Naive thymus-derived CD4-positive, alpha-beta T cell (primary cell): ENCODE results near the gene EMID1. TPM values are rescaled to one million over a fixed set of nuclear protein-coding genes. Genes with fewer than 3 reads are reported as not detected.

Experiments
- ATAC-seq: fragments of 150-1000 bp; cut with Tn5 transposase; 2 replicates; pipeline ENCODE4 v1.10.0; 2021; ENCODE audit warnings: mild to moderate bottlenecking, moderate library complexity
- CTCF ChIA-PET: fragments of 350-600 bp; sonication (Branson Sonifier 250); formaldehyde crosslinking; loops from one replicate; lab custom pipeline; 2021; ENCODE audit warnings: antibody characterized with exemption; lab: Charles Lee
- POLR2A ChIA-PET: fragments of 350-600 bp; sonication (Branson Sonifier 250); formaldehyde crosslinking; loops from one replicate; lab custom pipeline; 2021; ENCODE audit warnings: antibody characterized with exemption, inconsistent platforms; lab: Charles Lee
- DNase-seq, 9 donors: peaks; one replicate each; pipeline versions ENCODE4 v3.0.0 to v3.0.0-alpha.2; 2020 to 2022; ENCODE audit warnings: mixed read lengths in 1 of 9
- H3K27ac ChIP-seq: one replicate; pipeline ENCODE4 v1.7.0; 2013; ENCODE audit warnings: mild to moderate bottlenecking, low read depth, low read length, moderate library complexity
- H3K27me3 ChIP-seq, 2 donors: one replicate each; pipeline ENCODE4 v1.7.0; 2013; ENCODE audit warnings: low read length in 2 of 2, mild to moderate bottlenecking in 2 of 2, moderate library complexity in 2 of 2; ENCODE audit not compliant: control insufficient read depth in 2 of 2, insufficient read depth in 2 of 2
- H3K36me3 ChIP-seq, 3 experiments: 1 replicate in 2 of 3; 2 replicates in 1 of 3; pipeline ENCODE4 v1.7.0; 2013; ENCODE audit warnings: low read length in 3 of 3, mild to moderate bottlenecking in 3 of 3, moderate library complexity in 1 of 3; ENCODE audit not compliant: insufficient read depth in 3 of 3, control insufficient read depth in 2 of 3
- H3K4me1 ChIP-seq, 2 donors: one replicate each; pipeline ENCODE4 v1.7.0; 2013; ENCODE audit warnings: low read length in 2 of 2, mild to moderate bottlenecking in 2 of 2, moderate library complexity in 1 of 2; ENCODE audit not compliant: control insufficient read depth in 2 of 2, insufficient read depth in 2 of 2
- H3K4me3 ChIP-seq: 2 replicates; pipeline ENCODE4 v1.7.0; 2013; ENCODE audit warnings: mild to moderate bottlenecking, low read length
- H3K9me3 ChIP-seq, 3 experiments: 1 replicate in 2 of 3; 2 replicates in 1 of 3; pipeline ENCODE4 v1.7.0; 2013; ENCODE audit warnings: low read length in 3 of 3; ENCODE audit not compliant: control insufficient read depth in 2 of 3
- H3K27ac Mint-ChIP-seq, 9 donors: one replicate each; pipeline ENCODE4 v1.8.0; 2020 to 2022; ENCODE audit warnings: mixed read lengths in 9 of 9, mild to moderate bottlenecking in 8 of 9, moderate library complexity in 5 of 9, inconsistent platforms in 2 of 9
- H3K27me3 Mint-ChIP-seq, 5 donors: one replicate each; pipeline ENCODE4 v1.8.0; 2021 to 2022; ENCODE audit warnings: mixed read lengths in 5 of 5, mild to moderate bottlenecking in 1 of 5
- H3K36me3 Mint-ChIP-seq, 5 donors: one replicate each; pipeline ENCODE4 v1.8.0; 2020 to 2022; ENCODE audit warnings: mixed read lengths in 5 of 5, mild to moderate bottlenecking in 3 of 5, inconsistent platforms in 1 of 5
- H3K4me1 Mint-ChIP-seq, 7 donors: one replicate each; pipeline ENCODE4 v1.8.0; 2020 to 2022; ENCODE audit warnings: mixed read lengths in 7 of 7, mild to moderate bottlenecking in 3 of 7, inconsistent platforms in 1 of 7
- H3K4me3 Mint-ChIP-seq, 10 donors: one replicate each; pipeline ENCODE4 v1.8.0; 2020 to 2022; ENCODE audit warnings: mild to moderate bottlenecking in 10 of 10, mixed read lengths in 10 of 10, moderate library complexity in 6 of 10, inconsistent platforms in 2 of 10
- H3K9me3 Mint-ChIP-seq, 11 donors: one replicate each; pipeline ENCODE4 v1.8.0; 2020 to 2022; ENCODE audit warnings: mixed read lengths in 11 of 11, mild to moderate bottlenecking in 4 of 11, inconsistent platforms in 1 of 11, moderate library complexity in 1 of 11
- intact Hi-C, 2 donors: fragments of 100-400 bp; cut with micrococcal nuclease; formaldehyde crosslinking; loops; one replicate each; pipeline ENCODE4 v1.15.1; 2023
- polyA plus RNA-seq, 2 donors: library from polyadenylated mRNA; unstranded; fragments of 300-500 nt; fragmentation: Illumina TruSeq; gene quantifications; one replicate each; pipeline ENCODE4 v1.2.3, GENCODE V29; 2021
- total RNA-seq, 6 experiments: library from RNA in 5 of 6; stranded (reverse) in 5 of 6; gene quantifications; 1 replicate in 5 of 6; 2 replicates in 1 of 6; pipeline ENCODE4 v1.2.3 and lab custom pipeline; 2021 to 2026

The EMID1 gene
- total and polyA plus RNA-seq, 7 experiments from 2014 or later, result 1.2 to 2.0 TPM; not detected in 5

- intact Hi-C loops, result no loop called here
- peaks cover 0 to 4% (median 0%) of the 10 kb centered on the region in 11 donors for H3K9me3 Mint-ChIP-seq
- H3K27ac Mint-ChIP-seq, result no peak overlapping the region
- Histone ChIP-seq H3K4me3 (no peak overlapping the region), H3K36me3 (no peaks in the 10 kb centered on the region), H3K4me1 (no peaks in the 10 kb centered on the region), H3K9me3 (no peaks in the 10 kb centered on the region), H3K27ac (no peak overlapping the region), H3K27me3 (no peaks in the 10 kb centered on the region)
- no peak for DNase-seq
- peaks cover 0 to 3% (median 0%) of the 10 kb centered on the region in 5 donors for H3K36me3 Mint-ChIP-seq
- ChIA-PET CTCF (no interaction called here), POLR2A (no interaction called here)
- H3K27me3 Mint-ChIP-seq, result peaks cover 0 to 18% (median 3%) of the 10 kb centered on the region in 5 donors
- ATAC-seq, result no peak
- no peaks in the 10 kb centered on the region for H3K4me1 Mint-ChIP-seq
- H3K4me3 Mint-ChIP-seq, result no peak overlapping the region
Observed at GRCh38 chr22:29193021-29193420, 12.7 kb upstream of the EMID1 start.

DNA sequence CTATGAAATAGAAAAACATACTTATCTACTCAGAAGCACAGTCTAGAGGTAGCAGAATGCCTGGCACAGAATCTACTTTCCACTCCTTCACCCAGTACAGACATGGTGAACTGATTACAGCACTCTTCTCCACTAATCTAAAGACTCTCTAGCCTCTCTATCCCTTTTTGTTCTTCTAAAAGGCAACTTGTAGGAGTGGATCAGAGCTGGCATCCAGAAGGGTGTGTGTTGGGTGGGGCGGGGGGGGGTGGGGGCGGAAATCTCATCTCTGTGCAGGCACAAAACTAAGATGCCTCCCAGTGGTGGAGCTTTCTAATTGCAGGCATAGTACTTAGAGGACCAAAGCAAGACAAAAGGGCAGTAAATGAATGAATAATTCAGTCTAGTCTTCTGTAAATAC, 11.5 kb upstream of the EMID1 start:
- no peaks in the 10 kb centered on the region for H3K36me3 ChIP-seq
- no peak for DNase-seq
- peaks cover 0 to 21% (median 0%) of the 10 kb centered on the region in 5 donors for H3K27me3 Mint-ChIP-seq
- ChIA-PET CTCF (no interaction called here), POLR2A (no interaction called here)
- no peak for ATAC-seq
- intact Hi-C loops, result no loop called here
- no peaks in the 10 kb centered on the region for H3K4me1 ChIP-seq
- H3K27ac ChIP-seq, result no peak overlapping the region
- no peak overlapping the region for H3K27ac Mint-ChIP-seq
- no peaks in the 10 kb centered on the region for H3K4me1 Mint-ChIP-seq
- peaks cover 0 to 4% (median 0%) of the 10 kb centered on the region in 11 donors for H3K9me3 Mint-ChIP-seq
- peaks cover 0 to 3% (median 0%) of the 10 kb centered on the region in 5 donors for H3K36me3 Mint-ChIP-seq
- no peaks in the 10 kb centered on the region for H3K9me3 ChIP-seq
- H3K27me3 ChIP-seq, result no peaks in the 10 kb centered on the region
- H3K4me3 Mint-ChIP-seq, result no peak overlapping the region
- H3K4me3 ChIP-seq, result no peak overlapping the region

GRCh38 chr22:29195118-29195963, 10.4 kb upstream of the EMID1 start:
- Mint-ChIP-seq H3K27ac (no peak overlapping the region), H3K27me3 (peaks cover 0 to 32% (median 7%) of the 10 kb centered on the region in 5 donors), H3K9me3 (peaks cover 0 to 4% (median 0%) of the 10 kb centered on the region in 11 donors), H3K4me1 (peaks cover 0 to 2% (median 0%) of the 10 kb centered on the region in 7 donors), H3K36me3 (peaks cover 0 to 3% (median 0%) of the 10 kb centered on the region in 5 donors), H3K4me3 (no peak overlapping the region)
- ChIA-PET POLR2A (no interaction called here), CTCF (no interaction called here)
- Histone ChIP-seq H3K9me3 (no peaks in the 10 kb centered on the region), H3K4me3 (no peak overlapping the region), H3K4me1 (no peaks in the 10 kb centered on the region), H3K27me3 (no peaks in the 10 kb centered on the region), H3K36me3 (no peaks in the 10 kb centered on the region), H3K27ac (no peak overlapping the region)
- intact Hi-C loops, result no loop called here
- ATAC-seq (no peak), DNase-seq (no peak)

DNA sequence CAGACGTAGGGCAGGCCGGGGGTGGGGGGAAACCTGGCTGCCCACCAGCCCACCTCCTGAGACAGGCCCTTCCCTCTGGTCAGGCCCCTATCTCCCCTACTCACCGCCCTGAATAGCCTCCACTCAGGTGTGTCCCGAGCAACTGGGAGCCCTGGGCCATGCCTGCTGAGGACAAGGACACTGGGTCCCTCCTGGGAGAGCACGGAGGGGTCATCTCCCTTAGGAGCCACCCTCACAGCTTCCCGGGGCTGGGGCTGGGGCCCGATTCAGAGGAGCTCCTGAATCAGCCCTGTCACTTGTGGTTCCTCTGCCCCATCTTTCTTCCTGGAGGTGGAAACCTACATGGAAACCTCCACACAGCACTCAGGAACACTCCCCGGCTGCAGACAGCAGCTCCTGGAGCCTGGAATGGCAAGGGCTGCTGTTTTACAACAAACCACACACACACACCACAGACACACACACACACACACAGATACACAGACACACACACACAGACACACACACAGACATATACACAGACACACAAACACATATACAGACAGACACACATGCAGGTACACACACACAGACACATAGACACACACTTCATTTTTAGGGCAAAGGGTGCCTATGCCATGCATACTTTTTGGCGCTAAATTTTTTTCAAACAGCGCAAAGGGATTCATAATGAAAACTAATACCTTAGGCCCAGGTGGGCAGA, 9.6 kb upstream of the EMID1 start:
- H3K9me3 Mint-ChIP-seq, result peaks cover 0 to 4% (median 0%) of the 10 kb centered on the region in 11 donors
- H3K9me3 ChIP-seq, result no peaks in the 10 kb centered on the region
- no peaks in the 10 kb centered on the region for H3K36me3 ChIP-seq
- DNase-seq (no peak), ATAC-seq (no peak)
- intact Hi-C loops, result no loop called here
- H3K4me1 ChIP-seq, result no peaks in the 10 kb centered on the region
- no peak overlapping the region for H3K4me3 Mint-ChIP-seq
- ChIA-PET POLR2A (no interaction called here), CTCF (no interaction called here)
- H3K4me1 Mint-ChIP-seq, result peaks cover 0 to 5% (median 0%) of the 10 kb centered on the region in 7 donors
- no peak overlapping the region for H3K27ac Mint-ChIP-seq
- peaks cover 0 to 3% (median 0%) of the 10 kb centered on the region in 5 donors for H3K36me3 Mint-ChIP-seq
- H3K27me3 ChIP-seq, result no peaks in the 10 kb centered on the region
- H3K4me3 ChIP-seq, result no peak overlapping the region
- no peak overlapping the region for H3K27ac ChIP-seq
- H3K27me3 Mint-ChIP-seq, result peaks cover 6 to 40% (median 12%) of the 10 kb centered on the region in 5 donors

DNA sequence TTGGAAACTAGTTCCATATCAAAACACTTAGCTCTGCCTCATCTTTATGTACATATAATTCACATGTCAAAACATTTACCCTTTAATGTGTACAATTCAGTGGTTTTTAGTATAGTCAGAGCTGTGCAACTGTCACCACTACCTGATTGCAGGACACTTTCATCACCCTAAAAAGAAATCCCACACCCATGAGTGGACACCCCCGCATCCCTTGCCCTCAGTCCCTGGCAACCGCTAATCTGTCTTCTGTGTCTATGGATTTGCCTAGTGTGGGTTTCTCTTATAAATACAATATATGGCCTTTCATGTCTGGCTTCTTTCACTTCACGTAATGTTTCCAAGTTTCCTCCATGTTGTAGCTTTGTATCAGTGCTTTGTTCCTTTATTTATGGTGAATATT, 8.6 kb upstream of the EMID1 start:
- POLR2A ChIA-PET, result no interaction called here
- H3K27ac Mint-ChIP-seq, result peak overlapping the region in 1 of 9 donors; percentile 73
- peaks cover 10 to 44% (median 17%) of the 10 kb centered on the region in 5 donors for H3K27me3 Mint-ChIP-seq
- peaks cover 0 to 4% (median 0%) of the 10 kb centered on the region in 11 donors for H3K9me3 Mint-ChIP-seq
- CTCF ChIA-PET, result no interaction called here
- no peak overlapping the region for H3K27ac ChIP-seq
- intact Hi-C loops, result no loop called here
- peaks cover 0 to 6% of the 10 kb centered on the region in 2 donors for H3K4me1 ChIP-seq
- no peaks in the 10 kb centered on the region for H3K9me3 ChIP-seq
- ATAC-seq, result no peak
- H3K4me3 ChIP-seq, result no peak overlapping the region
- DNase-seq, result no peak
- peaks cover under 1 to 13% (median 4%) of the 10 kb centered on the region in 7 donors for H3K4me1 Mint-ChIP-seq
- H3K36me3 Mint-ChIP-seq, result peaks cover 0 to 3% (median 0%) of the 10 kb centered on the region in 5 donors
- H3K4me3 Mint-ChIP-seq, result no peak overlapping the region
- H3K27me3 ChIP-seq, result no peaks in the 10 kb centered on the region
- H3K36me3 ChIP-seq, result no peaks in the 10 kb centered on the region

GRCh38 chr22:29198240-29198639, 7.5 kb upstream of the EMID1 start:
- Mint-ChIP-seq H3K27ac (no peak overlapping the region), H3K36me3 (peaks cover 0 to 3% (median 0%) of the 10 kb centered on the region in 5 donors), H3K4me1 (peaks cover 8 to 25% (median 11%) of the 10 kb centered on the region in 7 donors), H3K27me3 (peaks cover 10 to 44% (median 22%) of the 10 kb centered on the region in 5 donors), H3K4me3 (no peak overlapping the region), H3K9me3 (peaks cover 0 to 4% (median 0%) of the 10 kb centered on the region in 11 donors)
- no peaks in the 10 kb centered on the region for H3K9me3 ChIP-seq
- ATAC-seq (no peak), DNase-seq (no peak)
- POLR2A ChIA-PET, result no interaction called here
- H3K27ac ChIP-seq, result no peak overlapping the region
- H3K4me1 ChIP-seq, result peaks cover 4 to 6% of the 10 kb centered on the region in 2 donors
- intact Hi-C loops, result no loop called here
- CTCF ChIA-PET, result no interaction called here
- no peak overlapping the region for H3K4me3 ChIP-seq
- no peaks in the 10 kb centered on the region for H3K27me3 ChIP-seq
- H3K36me3 ChIP-seq, result no peaks in the 10 kb centered on the region
